Bronchial epithelial cell (primary cell): Measurements from ENCODE around the gene LGALS7B. TPM values are rescaled to one million over a fixed set of nuclear protein-coding genes. Genes with fewer than 3 reads are reported as not detected.

Experiments
- DNase-seq: peaks from one replicate; pipeline ENCODE4 v3.0.0-alpha.2; 2010; ENCODE audit warnings: low read depth
- FAIRE-seq: peaks from 2 replicates; lab custom pipeline; 2011; peaks lifted over from hg19 to GRCh38; lab: Jason Lieb, UNC
- H3K27me3 ChIP-seq: 2 replicates; pipeline ENCODE4 v1.5.1; 2011; ENCODE audit warnings: low read length; ENCODE audit not compliant: control insufficient read depth, insufficient read depth
- H3K36me3 ChIP-seq: 2 replicates; pipeline ENCODE4 v1.5.1; 2011; ENCODE audit warnings: low read length; ENCODE audit not compliant: control insufficient read depth, insufficient read depth
- H3K4me3 ChIP-seq: 2 replicates; pipeline ENCODE4 v1.5.1; 2011; ENCODE audit warnings: mild to moderate bottlenecking, low read depth, low read length, control low read depth
- CTCF ChIP-seq: IDR thresholded peaks from 2 replicates; pipeline ENCODE4 v1.5.1; 2011; ENCODE audit warnings: mild to moderate bottlenecking, moderate library complexity, low read length, control low read depth, inconsistent platforms; ENCODE audit not compliant: insufficient read depth, severe bottlenecking
- total RNA-seq: library from RNA; depleted of rRNA; stranded (reverse); fragments of >200 nt; gene quantifications from 2 replicates; pipeline ENCODE4 v1.2.1, GENCODE V29; 2014

Gene LGALS7B
- total RNA-seq, 1 donor from 2014 or later = 1,636 TPM

GRCh38 chr19:38838986-38839761, 50.2 kb downstream of the LGALS7B start:
- Histone ChIP-seq H3K27me3 (no peaks in the 10 kb centered on the region), H3K4me3 (no peak overlapping the region), H3K36me3 (peaks cover 44% of the 10 kb centered on the region)
- TF ChIP-seq CTCF = no peak
- FAIRE-seq (no peak), DNase-seq (peak; percentile 15)

GRCh38 chr19:38839816-38840582, 51.0 kb downstream of the LGALS7B start:
- DNase-seq (peak; percentile 35), FAIRE-seq (no peak)
- no peaks in the 10 kb centered on the region for H3K27me3 ChIP-seq
- peaks cover 47% of the 10 kb centered on the region for H3K36me3 ChIP-seq
- no peak overlapping the region for H3K4me3 ChIP-seq
- TF ChIP-seq CTCF = no peak

- peaks cover 50% of the 10 kb centered on the region for H3K36me3 ChIP-seq
- FAIRE-seq = no peak
Measured at GRCh38 chr19:38840583-38840968, 51.6 kb downstream of the LGALS7B start.

More at GRCh38 chr19:38840583-38840968, 51.6 kb downstream of the LGALS7B start:
- Histone ChIP-seq H3K4me3 (no peak overlapping the region), H3K27me3 (no peaks in the 10 kb centered on the region)
- DNase-seq = no peak
- no peak for TF ChIP-seq CTCF

Other genes starting within 250 kb of the LGALS7B start
- gene MAP4K1, start 171.2 kb upstream of the LGALS7B start, total RNA-seq = not detected in 2 replicates
- 262 and 374 TPM in 2 replicates for gene EIF3K, start 170.0 kb upstream of the LGALS7B start, total RNA-seq
- 130 and 135 TPM in 2 replicates for gene ACTN4, start 141.6 kb upstream of the LGALS7B start, total RNA-seq
- 6.6 and 6.8 TPM in 2 replicates for gene CAPN12, start 44.7 kb upstream of the LGALS7B start, total RNA-seq
- 11.3 and 406 TPM in 2 replicates for gene LGALS7, start 15.7 kb upstream of the LGALS7B start, total RNA-seq
- 0.64 and 1.1 TPM in 2 replicates for gene LGALS4, start 23.7 kb downstream of the LGALS7B start, total RNA-seq
- gene ECH1, start 42.6 kb downstream of the LGALS7B start, total RNA-seq = 44.5 and 51.1 TPM in 2 replicates
- gene HNRNPL, start 60.8 kb downstream of the LGALS7B start, total RNA-seq = 172 and 246 TPM in 2 replicates
- gene RINL, start 89.1 kb downstream of the LGALS7B start, total RNA-seq = 8.7 and 12.3 TPM in 2 replicates
- gene SIRT2, start 110.4 kb downstream of the LGALS7B start, total RNA-seq = 41.3 and 44.7 TPM in 2 replicates
- 23.2 and 25.9 TPM in 2 replicates for gene NFKBIB, start 110.8 kb downstream of the LGALS7B start, total RNA-seq
- gene CCER2, start 123.0 kb downstream of the LGALS7B start, total RNA-seq = 0.13 TPM in 1 of 2 replicates, not detected in the other
- gene SARS2, start 141.6 kb downstream of the LGALS7B start, total RNA-seq = 5.4 and 8.2 TPM in 2 replicates
- gene MRPS12, start 141.7 kb downstream of the LGALS7B start, total RNA-seq = 56.5 and 62.4 TPM in 2 replicates
- gene FBXO17, start 186.5 kb downstream of the LGALS7B start, total RNA-seq = 5.0 and 11.6 TPM in 2 replicates
- 5.3 and 5.8 TPM in 2 replicates for gene FBXO27, start 243.3 kb downstream of the LGALS7B start, total RNA-seq